ENCODE measurements around the gene GMPR2. TPM values are rescaled to one million over a fixed set of nuclear protein-coding genes. Genes with fewer than 3 reads are reported as not detected.

Gene GMPR2
- total and polyA plus RNA-seq, 2 of the 13 experiments (the other 11 are each of a cell fraction or from before 2014, with no cell fraction given): 210 to 273 TPM

GRCh38 chr14:24232121-24232644 lies 546 bp upstream of the GMPR2 start, which contains the start of gene NEDD8 (continued):
- TF ChIP-seq ATF7 (IDR thresholded peaks at IDR 0.05): no peak
- TF ChIP-seq ATF7 (CRISPR knock-in tag; IDR thresholded peaks at IDR 0.05): no peak
- no peak for TF ChIP-seq ZBTB8A (CRISPR knock-in tag; IDR thresholded peaks at IDR 0.05; ENCODE audit: borderline replicate concordance, low read depth)
- TF ChIP-seq, protein P1, sequence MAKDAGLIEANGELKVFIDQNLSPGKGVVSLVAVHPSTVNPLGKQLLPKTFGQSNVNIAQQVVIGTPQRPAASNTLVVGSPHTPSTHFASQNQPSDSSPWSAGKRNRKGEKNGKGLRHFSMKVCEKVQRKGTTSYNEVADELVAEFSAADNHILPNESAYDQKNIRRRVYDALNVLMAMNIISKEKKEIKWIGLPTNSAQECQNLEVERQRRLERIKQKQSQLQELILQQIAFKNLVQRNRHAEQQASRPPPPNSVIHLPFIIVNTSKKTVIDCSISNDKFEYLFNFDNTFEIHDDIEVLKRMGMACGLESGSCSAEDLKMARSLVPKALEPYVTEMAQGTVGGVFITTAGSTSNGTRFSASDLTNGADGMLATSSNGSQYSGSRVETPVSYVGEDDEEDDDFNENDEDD (CRISPR knock-in tag; IDR thresholded peaks at IDR 0.05; ENCODE audit: borderline replicate concordance): peak; percentile 43; the same call in 1 of the 2 replicates
- peak; percentile 58 for TF ChIP-seq DRAP1 (CRISPR knock-in tag; IDR thresholded peaks at IDR 0.05)
- no peak for TF ChIP-seq ZNF678 (CRISPR knock-in tag; IDR thresholded peaks at IDR 0.05)
- TF ChIP-seq ZSCAN30 (CRISPR knock-in tag; IDR thresholded peaks at IDR 0.05): 0 out of 2 replicates have a peak, but pooled peaks have one; percentile 2
- no peak; the same call in none of the 2 replicates for TF ChIP-seq LRRFIP1 (CRISPR knock-in tag; conservative IDR thresholded peaks at IDR 0.05)
- TF ChIP-seq, protein P2, sequence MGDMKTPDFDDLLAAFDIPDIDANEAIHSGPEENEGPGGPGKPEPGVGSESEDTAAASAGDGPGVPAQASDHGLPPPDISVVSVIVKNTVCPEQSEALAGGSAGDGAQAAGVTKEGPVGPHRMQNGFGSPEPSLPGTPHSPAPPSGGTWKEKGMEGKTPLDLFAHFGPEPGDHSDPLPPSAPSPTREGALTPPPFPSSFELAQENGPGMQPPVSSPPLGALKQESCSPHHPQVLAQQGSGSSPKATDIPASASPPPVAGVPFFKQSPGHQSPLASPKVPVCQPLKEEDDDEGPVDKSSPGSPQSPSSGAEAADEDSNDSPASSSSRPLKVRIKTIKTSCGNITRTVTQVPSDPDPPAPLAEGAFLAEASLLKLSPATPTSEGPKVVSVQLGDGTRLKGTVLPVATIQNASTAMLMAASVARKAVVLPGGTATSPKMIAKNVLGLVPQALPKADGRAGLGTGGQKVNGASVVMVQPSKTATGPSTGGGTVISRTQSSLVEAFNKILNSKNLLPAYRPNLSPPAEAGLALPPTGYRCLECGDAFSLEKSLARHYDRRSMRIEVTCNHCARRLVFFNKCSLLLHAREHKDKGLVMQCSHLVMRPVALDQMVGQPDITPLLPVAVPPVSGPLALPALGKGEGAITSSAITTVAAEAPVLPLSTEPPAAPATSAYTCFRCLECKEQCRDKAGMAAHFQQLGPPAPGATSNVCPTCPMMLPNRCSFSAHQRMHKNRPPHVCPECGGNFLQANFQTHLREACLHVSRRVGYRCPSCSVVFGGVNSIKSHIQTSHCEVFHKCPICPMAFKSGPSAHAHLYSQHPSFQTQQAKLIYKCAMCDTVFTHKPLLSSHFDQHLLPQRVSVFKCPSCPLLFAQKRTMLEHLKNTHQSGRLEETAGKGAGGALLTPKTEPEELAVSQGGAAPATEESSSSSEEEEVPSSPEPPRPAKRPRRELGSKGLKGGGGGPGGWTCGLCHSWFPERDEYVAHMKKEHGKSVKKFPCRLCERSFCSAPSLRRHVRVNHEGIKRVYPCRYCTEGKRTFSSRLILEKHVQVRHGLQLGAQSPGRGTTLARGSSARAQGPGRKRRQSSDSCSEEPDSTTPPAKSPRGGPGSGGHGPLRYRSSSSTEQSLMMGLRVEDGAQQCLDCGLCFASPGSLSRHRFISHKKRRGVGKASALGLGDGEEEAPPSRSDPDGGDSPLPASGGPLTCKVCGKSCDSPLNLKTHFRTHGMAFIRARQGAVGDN (CRISPR knock-in tag; IDR thresholded peaks at IDR 0.05): peak; percentile 89; the same call in 1 of the 2 replicates
- no peak for TF ChIP-seq ZNF160 (CRISPR knock-in tag; IDR thresholded peaks at IDR 0.05)
- TF ChIP-seq KDM4B (CRISPR knock-in tag; IDR thresholded peaks at IDR 0.05): peak; percentile 14; the same call in 1 of the 2 replicates
- no peak for TF ChIP-seq SKI (IDR thresholded peaks at IDR 0.05; ENCODE audit: partially characterized antibody)
- TF ChIP-seq ZFX (CRISPR knock-in tag; IDR thresholded peaks at IDR 0.05; ENCODE audit: low read depth): peak; percentile 91
- TF ChIP-seq ZNF777 (CRISPR knock-in tag; IDR thresholded peaks at IDR 0.05): peak; percentile 62
- TF ChIP-seq HDAC2 (CRISPR knock-in tag; IDR thresholded peaks at IDR 0.05): peak; percentile 4; the same call in 1 of the 2 replicates
- 0 out of 2 replicates have a peak, but pooled peaks have one; percentile 72 for TF ChIP-seq DNMT3B (CRISPR knock-in tag; conservative IDR thresholded peaks at IDR 0.05)
- peak; percentile 71; the same call in 1 of the 2 replicates for TF ChIP-seq GPN1 (CRISPR knock-in tag; IDR thresholded peaks at IDR 0.05; ENCODE audit: borderline replicate concordance)
- TF ChIP-seq ZNF572 (CRISPR knock-in tag; IDR thresholded peaks at IDR 0.05): no peak; the same call in 1 of the 2 replicates
- peak; percentile 66; the same call in 1 of the 2 replicates for TF ChIP-seq ZNF737 (CRISPR knock-in tag; IDR thresholded peaks at IDR 0.05; ENCODE audit: borderline replicate concordance)
- peak; percentile 43; the same call in 1 of the 2 replicates for TF ChIP-seq CEBPB (IDR thresholded peaks at IDR 0.05; ENCODE audit: borderline replicate concordance, low read depth, low read length)
- no peak; the same call in 1 of the 2 replicates for TF ChIP-seq NR1H2 (CRISPR knock-in tag; IDR thresholded peaks at IDR 0.05; ENCODE audit: borderline replicate concordance, low read depth)
- peak; percentile 13 for TF ChIP-seq ETV5 (CRISPR knock-in tag; IDR thresholded peaks at IDR 0.05; ENCODE audit: borderline replicate concordance)
- peak; percentile 90 for TF ChIP-seq HOXA3 (CRISPR knock-in tag; IDR thresholded peaks at IDR 0.05)
